T-helper 22 cell (primary cell): ENCODE measurements around the gene RHBDF1.
"Not testable (repeated sequence)": the region's sequence is repeated elsewhere in the genome, so short reads cannot be mapped to it uniquely, and the experiment has no call there.

ENCODE experiments used
- DNase-seq: peaks from one replicate; pipeline ENCODE4 v3.0.0-alpha.2; 2020; ENCODE audit warnings: low read depth

Gene RHBDF1

GRCh38 chr16:58491-59439 is 13.7 kb downstream of the RHBDF1 start:
- DNase-seq, result no peak

- no peak for DNase-seq
These were observed 14.7 kb downstream of the RHBDF1 start for GRCh38 chr16:57711-58110.

- no peak for DNase-seq
These were observed 16.1 kb downstream of the RHBDF1 start for GRCh38 chr16:56231-56927.

- DNase-seq, result no peak
These were observed 16.8 kb downstream of the RHBDF1 start for GRCh38 chr16:55571-56136.

GRCh38 chr16:54237-54581 is 18.2 kb downstream of the RHBDF1 start:
- DNase-seq, result no peak

- DNase-seq, result peak; percentile 97
These were observed 18.8 kb downstream of the RHBDF1 start, which contains the start of the genes POLR3K and SNRNP25 for GRCh38 chr16:53346-54236. POLR3K (minus strand) TSS chr16:53608; CDS start chr16:53586, 22 bp downstream. SNRNP25 (plus strand) TSS chr16:53828; CDS start chr16:54017, 189 bp downstream.

GRCh38 chr16:50769-51591 is 21.5 kb downstream of the RHBDF1 start:
- no peak for DNase-seq

- no peak for DNase-seq
These were observed 25.2 kb downstream of the RHBDF1 start for GRCh38 chr16:47234-47633.

GRCh38 chr16:46510-46909 is 25.9 kb downstream of the RHBDF1 start:
- not testable (repeated sequence) for DNase-seq

GRCh38 chr16:45454-45853 is 27.0 kb downstream of the RHBDF1 start:
- DNase-seq, result no peak

- DNase-seq, result no peak
These were observed 27.8 kb downstream of the RHBDF1 start for GRCh38 chr16:44655-45054.

GRCh38 chr16:43294-43693 is 29.1 kb downstream of the RHBDF1 start:
- DNase-seq, result no peak

GRCh38 chr16:42691-43090 is 29.7 kb downstream of the RHBDF1 start:
- no peak for DNase-seq

GRCh38 chr16:42069-42457 is 30.4 kb downstream of the RHBDF1 start:
- DNase-seq, result no peak

GRCh38 chr16:41439-42068 is 30.9 kb downstream of the RHBDF1 start:
- no peak for DNase-seq

- peak; percentile 11 for DNase-seq
These were observed 33.2 kb downstream of the RHBDF1 start for GRCh38 chr16:38941-39892.

GRCh38 chr16:38206-38605 is 34.2 kb downstream of the RHBDF1 start:
- not testable (repeated sequence) for DNase-seq

- DNase-seq, result no peak
These were observed 34.9 kb downstream of the RHBDF1 start for GRCh38 chr16:37511-37910.

GRCh38 chr16:36336-36984 is 36.0 kb downstream of the RHBDF1 start:
- DNase-seq, result no peak
